ENCODE measurements around the gene PHC2. TPM values are rescaled to one million over a fixed set of nuclear protein-coding genes. Genes with fewer than 3 reads are reported as not detected.
A peak's percentile ranks its signal among the peaks of the same experiment; 100 is the strongest.

Gene PHC2
- total and polyA plus RNA-seq, 9 of the 15 experiments (the other 6 are each of a cell fraction or from before 2014, with no cell fraction given) = 3.1 to 67.6 (median 34.6) TPM

GRCh38 chr1:33396188-33397124 lies 34.4 kb downstream of the PHC2 start (continued):
- no peak for TF ChIP-seq ZNF134 (CRISPR knock-in tag; conservative IDR thresholded peaks at IDR 0.05)
- TF ChIP-seq FIP1L1 (IDR thresholded peaks at IDR 0.05; ENCODE audit: low read depth, low read length, poor library complexity, severe bottlenecking) = no peak
- TF ChIP-seq FOXA1 (IDR thresholded peaks at IDR 0.05; ENCODE audit: borderline replicate concordance) = no peak
- no peak for TF ChIP-seq HNRNPH1 (optimal IDR thresholded peaks at IDR 0.05; ENCODE audit: low read depth, low read length)
- TF ChIP-seq RFX5 (IDR thresholded peaks at IDR 0.05; ENCODE audit: low read depth, low read length) = no peak
- TF ChIP-seq, protein P1, sequence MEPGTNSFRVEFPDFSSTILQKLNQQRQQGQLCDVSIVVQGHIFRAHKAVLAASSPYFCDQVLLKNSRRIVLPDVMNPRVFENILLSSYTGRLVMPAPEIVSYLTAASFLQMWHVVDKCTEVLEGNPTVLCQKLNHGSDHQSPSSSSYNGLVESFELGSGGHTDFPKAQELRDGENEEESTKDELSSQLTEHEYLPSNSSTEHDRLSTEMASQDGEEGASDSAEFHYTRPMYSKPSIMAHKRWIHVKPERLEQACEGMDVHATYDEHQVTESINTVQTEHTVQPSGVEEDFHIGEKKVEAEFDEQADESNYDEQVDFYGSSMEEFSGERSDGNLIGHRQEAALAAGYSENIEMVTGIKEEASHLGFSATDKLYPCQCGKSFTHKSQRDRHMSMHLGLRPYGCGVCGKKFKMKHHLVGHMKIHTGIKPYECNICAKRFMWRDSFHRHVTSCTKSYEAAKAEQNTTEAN (CRISPR knock-in tag; IDR thresholded peaks at IDR 0.05) = no peak
- TF ChIP-seq RBM22 (IDR thresholded peaks at IDR 0.05; ENCODE audit: low read depth, low read length, poor library complexity, severe bottlenecking) = no peak
- TF ChIP-seq, protein P2, sequence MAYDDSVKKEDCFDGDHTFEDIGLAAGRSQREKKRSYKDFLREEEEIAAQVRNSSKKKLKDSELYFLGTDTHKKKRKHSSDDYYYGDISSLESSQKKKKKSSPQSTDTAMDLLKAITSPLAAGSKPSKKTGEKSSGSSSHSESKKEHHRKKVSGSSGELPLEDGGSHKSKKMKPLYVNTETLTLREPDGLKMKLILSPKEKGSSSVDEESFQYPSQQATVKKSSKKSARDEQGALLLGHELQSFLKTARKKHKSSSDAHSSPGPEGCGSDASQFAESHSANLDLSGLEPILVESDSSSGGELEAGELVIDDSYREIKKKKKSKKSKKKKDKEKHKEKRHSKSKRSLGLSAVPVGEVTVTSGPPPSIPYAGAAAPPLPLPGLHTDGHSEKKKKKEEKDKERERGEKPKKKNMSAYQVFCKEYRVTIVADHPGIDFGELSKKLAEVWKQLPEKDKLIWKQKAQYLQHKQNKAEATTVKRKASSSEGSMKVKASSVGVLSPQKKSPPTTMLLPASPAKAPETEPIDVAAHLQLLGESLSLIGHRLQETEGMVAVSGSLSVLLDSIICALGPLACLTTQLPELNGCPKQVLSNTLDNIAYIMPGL (CRISPR knock-in tag; IDR thresholded peaks at IDR 0.05) = no peak
- TF ChIP-seq ZNF224 (CRISPR knock-in tag; IDR thresholded peaks at IDR 0.05) = no peak
- TF ChIP-seq TRIM28 (IDR thresholded peaks at IDR 0.05) = 0 out of 2 replicates have a peak, but pooled peaks have one; percentile 24
- no peak for TF ChIP-seq STAT5B (CRISPR knock-in tag; IDR thresholded peaks at IDR 0.05)
- TF ChIP-seq KDM1A (IDR thresholded peaks at IDR 0.05) = peak; percentile 92 to 97
- TF ChIP-seq HDGF (IDR thresholded peaks at IDR 0.05) = peak; percentile 96
- TF ChIP-seq NFE2L1 (tag; IDR thresholded peaks at IDR 0.05; ENCODE audit: borderline replicate concordance, low read depth) = no peak
- no peak for TF ChIP-seq SAP30 (IDR thresholded peaks at IDR 0.05; ENCODE audit: borderline replicate concordance, insufficient read depth, low read depth, low read length, poor library complexity, severe bottlenecking)
- TF ChIP-seq EHMT2 (IDR thresholded peaks at IDR 0.05) = no peak
- TF ChIP-seq VEZF1 (CRISPR knock-in tag; IDR thresholded peaks at IDR 0.05) = peak; percentile 45
- TF ChIP-seq DPF2 (IDR thresholded peaks at IDR 0.05) = peak; percentile 90
- TF ChIP-seq MYNN (IDR thresholded peaks at IDR 0.05) = 0 out of 2 replicates have a peak, but pooled peaks have one; percentile 66
- no peak for TF ChIP-seq MYNN (CRISPR knock-in tag; IDR thresholded peaks at IDR 0.05)
- TF ChIP-seq, protein P3, sequence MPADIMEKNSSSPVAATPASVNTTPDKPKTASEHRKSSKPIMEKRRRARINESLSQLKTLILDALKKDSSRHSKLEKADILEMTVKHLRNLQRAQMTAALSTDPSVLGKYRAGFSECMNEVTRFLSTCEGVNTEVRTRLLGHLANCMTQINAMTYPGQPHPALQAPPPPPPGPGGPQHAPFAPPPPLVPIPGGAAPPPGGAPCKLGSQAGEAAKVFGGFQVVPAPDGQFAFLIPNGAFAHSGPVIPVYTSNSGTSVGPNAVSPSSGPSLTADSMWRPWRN (IDR thresholded peaks at IDR 0.05; ENCODE audit: low read depth) = peak; percentile 62; the same call in 1 of the 2 replicates
- peak; percentile 4; the same call in 1 of the 2 replicates for TF ChIP-seq ATF4 (CRISPR knock-in tag; IDR thresholded peaks at IDR 0.05)
- TF ChIP-seq FOXJ3 (CRISPR knock-in tag; IDR thresholded peaks at IDR 0.05) = no peak

Data from K562 (cell line).